GM19455 (cell line): ENCODE results near the gene PLCL1.

Experiments
- ATAC-seq: cut with Tn5 transposase; IDR thresholded peaks from one replicate; pipeline ENCODE4 v1.9.1; 2021; ENCODE audit not compliant: unreplicated experiment

Gene PLCL1

DNA sequence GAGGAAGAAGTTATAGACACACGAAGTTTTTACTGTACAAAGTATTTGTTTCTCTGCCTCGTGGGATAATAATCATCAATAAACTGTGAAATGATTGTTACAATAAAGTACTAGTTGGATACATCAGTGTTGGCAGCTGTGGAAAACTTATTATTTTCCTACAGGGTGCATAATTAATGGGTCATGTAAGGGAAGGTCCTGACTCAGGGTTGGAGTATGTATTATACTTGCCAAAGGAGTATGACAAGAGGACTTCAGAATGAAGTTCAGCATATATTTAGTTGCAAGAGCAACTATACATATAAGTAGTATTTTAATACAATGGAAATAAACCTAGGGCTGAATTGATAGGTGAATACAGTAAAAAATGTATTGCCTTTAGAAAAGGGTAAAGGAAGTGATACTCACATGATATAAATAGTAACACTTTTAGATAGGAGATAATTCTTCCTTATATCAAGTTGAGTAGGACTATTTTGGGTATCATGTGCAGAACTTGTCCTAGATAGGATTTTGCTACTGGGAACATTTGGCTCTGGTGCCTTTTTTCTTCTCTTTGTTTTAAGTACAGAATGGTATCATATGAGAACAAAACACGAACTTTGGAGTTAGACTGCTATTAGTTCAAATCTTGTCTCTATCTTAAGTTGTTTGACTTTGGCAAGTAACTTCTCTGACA is 79.1 kb downstream of the PLCL1 start:
- no peak for ATAC-seq

DNA sequence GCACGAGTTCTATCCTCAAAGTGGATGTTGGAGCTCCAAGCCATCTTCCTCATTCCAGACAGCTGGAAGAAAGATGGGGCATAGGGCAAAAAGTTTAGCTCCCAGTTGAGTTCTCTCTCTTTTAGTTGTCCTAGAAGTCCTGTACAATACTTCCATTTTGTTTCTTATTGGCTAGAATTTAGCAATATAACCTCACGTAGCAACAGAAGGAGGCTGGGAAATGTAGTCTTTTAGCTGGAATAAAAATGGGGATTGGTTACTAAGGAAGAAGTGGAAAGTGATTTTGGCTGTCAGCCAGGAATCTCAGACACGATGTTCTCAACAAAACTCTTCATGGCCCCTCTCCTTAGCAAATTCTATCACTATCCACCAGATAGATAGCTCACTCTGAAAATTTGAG is 79.9 kb downstream of the PLCL1 start:
- ATAC-seq: no peak

DNA sequence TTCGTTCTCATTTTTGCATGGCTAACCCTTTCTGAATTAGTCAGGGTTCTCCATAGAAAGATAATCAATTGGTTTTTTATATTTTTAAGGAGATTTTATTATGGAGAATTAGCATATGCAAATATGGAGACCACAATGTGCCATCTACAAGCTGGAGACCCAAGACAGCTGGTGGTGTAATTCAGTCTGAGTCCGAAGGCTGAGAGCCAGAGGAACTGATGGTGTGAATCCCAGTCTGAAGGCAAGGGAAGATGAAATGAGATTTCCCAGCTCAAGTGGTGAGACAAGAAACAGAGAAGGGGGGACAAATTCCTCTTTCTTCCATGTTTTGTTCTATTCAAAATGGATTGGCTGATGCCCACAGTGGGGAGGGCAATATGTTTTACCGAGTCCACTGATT is 80.7 kb downstream of the PLCL1 start:
- ATAC-seq: no peak

DNA sequence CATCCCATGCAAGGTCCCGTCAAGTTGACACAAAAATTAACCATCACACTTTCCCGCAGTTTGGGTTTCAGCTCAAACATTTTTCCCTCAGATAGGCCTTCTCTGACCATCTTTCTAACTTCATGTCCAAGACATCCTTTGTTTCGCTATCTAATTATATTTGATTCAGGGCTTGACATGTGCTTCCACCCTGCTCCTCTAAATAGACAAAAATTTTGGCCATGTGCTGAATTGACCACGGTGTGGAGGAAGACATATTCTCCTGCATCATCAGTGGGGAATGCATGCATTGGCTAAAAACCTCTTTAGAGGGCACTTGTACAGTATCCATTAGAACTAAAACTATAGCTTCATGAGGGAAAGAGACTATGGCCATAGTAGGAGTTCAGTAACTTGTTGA is 81.2 kb downstream of the PLCL1 start:
- no peak for ATAC-seq

DNA sequence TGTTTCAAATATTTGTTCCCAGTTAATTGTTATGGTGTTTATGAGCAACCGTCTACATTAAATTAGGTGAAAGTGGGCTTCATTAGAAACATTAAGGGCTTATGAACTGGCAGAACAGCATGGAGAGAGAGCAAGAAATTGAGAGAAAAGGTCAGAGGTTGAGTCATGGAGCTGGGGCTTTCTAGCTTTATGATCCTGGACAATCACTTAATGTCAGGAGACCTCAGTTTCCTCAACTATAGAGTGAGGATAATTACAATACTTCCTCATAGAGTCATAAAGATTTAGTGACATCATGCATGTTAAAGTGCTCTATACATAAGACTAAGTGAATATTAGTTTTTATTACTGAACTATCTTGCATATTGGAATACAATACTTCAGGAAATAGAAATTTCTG is 83.9 kb downstream of the PLCL1 start:
- ATAC-seq: no peak

DNA sequence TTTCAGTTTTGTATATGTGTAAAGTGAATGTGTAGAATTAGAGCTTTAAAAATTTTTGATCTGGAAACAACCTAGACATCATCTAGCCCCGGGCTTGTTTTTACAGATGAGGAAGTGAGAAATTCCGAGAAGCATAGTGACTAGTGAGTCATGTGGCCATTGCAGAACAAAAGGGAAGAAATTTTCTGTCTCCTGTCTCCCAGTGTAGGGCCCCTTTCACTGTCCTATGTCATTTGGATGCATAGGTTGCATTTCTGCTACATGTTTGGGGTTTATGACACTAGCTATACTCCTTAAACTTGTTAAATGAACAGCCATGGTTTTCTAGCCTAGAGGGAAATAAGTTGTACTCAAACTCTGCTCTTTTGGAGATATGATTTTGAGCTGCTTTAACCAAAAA is 84.6 kb downstream of the PLCL1 start:
- peak; percentile 94 for ATAC-seq

DNA sequence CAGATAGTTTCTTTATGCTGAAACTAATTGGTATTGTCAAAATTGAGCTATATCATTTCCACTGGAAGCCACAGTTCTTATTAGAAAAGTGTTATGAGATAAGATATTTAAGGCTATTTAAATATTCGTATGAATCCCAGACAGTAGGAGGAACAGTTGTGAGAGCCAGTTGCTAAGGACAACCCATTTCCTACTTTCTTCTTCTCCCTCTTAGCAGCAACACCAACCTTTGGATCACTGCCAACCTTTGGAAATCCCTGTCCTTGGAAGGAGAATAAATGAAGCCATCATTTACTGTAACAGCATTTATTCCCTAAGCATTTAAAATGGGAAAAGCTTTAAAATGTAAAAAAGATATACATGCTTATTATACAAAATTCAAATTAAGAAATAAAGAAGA is 85.8 kb downstream of the PLCL1 start:
- ATAC-seq: no peak

DNA sequence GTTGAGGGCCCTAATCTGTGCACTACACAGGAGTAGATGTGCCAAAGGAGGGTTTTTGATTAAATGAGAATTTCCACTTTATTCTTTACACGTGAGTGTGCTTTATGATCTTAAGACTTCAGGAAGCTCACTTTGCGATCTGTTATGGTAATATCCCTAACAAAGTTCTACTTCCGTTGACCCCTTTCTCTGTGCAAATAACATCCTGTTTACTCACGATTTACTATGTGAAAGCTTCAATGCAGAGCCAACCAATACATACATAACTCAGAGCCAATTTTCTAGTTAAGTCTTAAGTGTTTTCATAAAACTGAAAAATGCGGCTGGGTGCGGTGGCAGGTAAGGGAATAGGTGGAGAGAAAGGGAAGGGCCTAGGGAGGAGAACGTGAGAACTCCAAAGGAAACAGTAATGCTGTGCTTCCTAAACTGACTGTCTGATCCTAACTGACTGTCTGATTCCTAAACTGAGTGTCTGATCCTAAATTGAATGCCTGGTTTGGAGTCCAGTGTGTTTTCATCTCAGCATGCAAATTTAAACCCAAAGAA is 87.6 kb downstream of the PLCL1 start:
- ATAC-seq: no peak

DNA sequence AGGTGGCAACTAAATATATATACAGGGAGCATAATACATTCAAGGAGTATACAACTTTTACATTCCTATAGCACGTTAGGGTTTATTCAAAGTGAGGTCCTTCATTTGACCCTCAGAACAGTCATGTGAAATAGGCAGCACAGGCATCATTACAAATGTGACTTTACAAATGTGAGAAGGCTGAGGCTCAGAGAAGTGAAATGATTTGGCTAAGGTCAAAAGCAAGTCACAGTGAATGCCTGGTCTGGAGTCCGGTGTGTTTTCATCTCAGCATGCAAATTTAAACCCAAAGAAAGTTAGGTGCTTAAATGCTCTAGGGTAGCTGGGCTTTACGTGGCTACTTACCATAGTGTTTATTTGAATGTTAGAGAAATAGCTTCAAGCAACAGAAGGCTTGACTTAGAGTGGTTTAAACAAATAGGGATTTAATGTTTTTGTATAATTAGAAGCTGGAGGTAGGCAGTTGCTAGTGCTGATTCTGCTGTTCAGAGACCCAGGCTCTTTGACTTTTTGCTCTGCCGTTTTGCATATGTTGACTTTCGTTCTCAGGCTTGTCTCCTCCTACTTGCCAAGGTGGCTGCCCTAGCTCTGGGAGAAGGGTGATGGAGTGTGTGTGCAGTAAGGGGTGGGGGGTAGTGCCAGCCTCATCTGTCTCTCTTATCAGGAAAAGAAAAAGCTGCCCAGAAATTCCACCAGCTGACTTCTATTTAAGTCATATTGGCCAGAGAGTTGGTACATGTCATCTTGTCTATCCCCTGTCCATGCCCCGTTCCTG is 89.2 kb downstream of the PLCL1 start:
- ATAC-seq: peak; percentile 45

DNA sequence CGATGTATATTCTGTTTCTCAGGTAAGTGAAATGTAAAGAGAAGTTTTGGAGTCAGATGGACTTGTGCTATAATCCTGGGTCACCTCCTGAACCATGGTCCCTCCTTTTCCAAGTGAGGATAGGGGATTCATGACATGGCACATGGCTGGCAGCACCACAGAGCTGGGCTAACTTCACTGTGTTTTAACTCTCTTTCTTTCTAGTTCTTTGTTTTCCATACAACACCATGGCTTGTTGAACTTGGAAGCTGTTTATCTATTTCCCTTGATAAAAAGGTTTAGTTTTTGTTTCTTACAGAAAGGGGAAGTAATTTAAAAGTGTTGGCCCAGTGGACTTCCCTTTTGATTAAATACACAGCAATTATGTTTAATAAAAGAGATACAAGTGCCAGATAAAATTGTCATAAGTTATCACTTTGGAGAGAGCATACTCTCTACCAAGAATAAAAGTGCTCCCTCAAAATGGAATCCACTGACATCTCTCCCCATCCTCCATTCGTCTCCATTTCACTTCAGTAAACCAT is 90.4 kb downstream of the PLCL1 start:
- ATAC-seq: no peak

DNA sequence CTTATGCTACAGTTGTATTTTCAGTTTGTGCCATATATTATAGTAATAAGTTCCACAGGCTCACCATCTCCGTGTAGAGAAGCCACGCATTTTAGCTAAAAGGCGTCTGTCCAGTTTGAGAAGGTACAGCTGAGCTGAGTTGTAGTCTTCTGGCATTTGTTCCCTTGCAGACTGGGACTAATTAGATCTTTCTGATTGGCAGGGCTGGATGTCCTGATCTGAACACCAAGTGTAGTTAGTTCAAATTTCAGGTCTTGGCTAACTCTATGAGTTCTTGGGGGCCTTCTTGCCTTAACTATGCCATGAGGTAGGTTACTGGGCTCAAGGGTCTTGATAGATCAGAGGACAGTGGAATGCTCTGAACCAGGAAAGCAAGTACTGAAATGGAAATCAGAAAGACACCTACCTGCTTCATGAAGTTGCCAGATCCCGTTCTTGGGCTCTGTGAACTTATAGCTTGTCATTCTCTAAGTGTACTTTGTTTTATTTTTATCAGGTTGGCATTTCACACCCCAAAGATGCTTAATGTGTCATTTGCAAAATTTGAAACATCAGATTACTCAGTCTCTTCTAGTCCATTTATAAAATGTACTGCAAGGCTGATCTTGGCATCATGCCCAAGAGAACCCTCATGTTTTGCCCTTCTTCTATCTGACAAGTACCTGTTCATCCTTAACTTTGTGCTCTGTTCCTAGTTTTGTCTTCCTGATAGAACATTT is 93.7 kb downstream of the PLCL1 start:
- no peak for ATAC-seq

DNA sequence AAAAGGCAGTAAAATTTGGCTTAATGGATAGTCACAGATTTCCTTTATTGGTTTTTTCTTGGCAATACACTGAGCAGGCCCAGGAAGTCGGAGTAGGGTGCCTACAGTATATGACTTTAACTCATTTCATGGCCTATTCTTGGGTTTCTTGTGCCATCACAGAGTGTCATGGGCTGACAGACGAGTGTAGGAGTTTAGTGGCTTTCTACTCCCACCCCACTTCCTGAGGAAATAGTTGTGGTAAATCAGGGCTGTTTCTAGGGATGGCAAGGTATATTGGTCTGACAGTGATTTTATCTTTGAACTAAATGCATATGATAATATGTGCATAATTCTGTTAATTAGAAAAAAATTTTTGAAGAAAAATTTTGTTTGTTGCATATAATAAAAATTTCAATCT is 100.1 kb downstream of the PLCL1 start:
- ATAC-seq: no peak

DNA sequence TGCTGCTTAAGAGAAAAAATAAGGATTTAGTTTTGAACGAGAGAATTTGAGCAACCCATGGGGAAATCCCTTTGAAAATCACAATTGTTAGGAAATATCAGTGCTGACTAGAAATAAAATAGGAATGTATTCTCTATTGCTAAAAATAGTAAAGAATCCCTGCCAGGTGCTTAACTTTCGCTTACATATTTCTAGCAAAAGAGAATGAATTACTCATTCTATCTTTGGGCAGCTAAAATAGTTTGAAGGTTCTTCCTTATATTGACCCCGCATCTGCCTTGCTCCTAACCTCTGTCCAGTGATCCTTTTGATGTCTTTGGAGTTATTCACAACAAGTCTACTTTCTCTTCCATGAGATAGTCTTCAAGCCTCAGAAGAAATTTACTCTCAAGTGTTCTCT is 103.8 kb downstream of the PLCL1 start:
- no peak for ATAC-seq

DNA sequence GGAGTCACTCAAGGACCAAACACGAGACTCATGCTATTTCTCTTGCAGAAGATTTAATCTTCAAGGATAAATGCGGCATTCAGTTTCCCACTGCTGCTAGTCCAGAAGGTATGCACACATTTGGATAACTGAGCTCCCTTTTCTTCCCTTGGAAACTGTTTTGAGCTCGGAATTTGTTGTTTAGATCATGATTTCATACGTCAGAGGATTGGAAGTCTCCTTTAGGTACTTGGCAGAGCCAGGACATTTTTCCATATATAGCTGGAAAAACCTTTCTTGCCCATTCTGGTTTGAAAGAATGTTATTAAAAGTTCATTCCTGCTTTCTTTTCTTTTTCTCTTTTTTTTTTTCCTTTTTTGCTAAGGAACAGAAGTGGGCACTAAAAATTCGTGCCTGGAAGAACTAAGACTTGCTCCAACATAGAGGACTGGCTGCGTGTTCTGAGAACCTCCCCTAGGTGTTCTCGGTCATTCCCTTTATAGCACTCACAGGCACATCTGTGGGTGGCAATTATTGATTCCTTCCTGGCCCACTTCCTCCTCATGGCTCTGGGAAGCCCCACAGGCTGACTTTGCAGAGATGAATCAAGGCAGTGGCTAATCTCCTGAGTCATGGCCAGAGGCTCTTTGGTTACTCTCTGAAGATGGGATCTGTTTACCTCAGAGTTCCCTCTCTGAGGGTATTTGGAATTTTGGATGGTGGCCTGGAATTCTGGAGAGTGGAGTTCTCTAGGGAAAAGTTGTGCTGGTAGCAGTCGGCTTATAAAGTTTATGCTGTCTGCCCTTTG is 104.8 kb downstream of the PLCL1 start:
- ATAC-seq: no peak

DNA sequence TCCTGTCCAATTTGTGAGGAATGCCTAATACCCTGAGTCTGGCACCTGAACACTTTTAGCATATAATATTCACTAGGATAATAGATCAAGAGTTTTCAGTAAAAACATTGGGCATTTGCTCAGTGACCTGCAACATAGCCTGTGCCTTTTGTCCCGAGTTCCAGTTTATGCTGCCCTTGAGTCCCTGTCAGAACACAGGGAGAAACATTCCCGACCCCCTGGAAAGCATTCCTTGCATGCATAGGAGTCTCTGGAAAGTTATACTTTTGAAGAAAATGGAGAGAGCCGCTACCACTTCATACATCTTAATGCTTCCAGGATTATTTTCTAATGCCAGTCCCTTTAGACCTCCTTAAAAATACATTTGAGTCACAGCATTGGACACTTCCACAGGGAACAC is 107.3 kb downstream of the PLCL1 start:
- no peak for ATAC-seq

DNA sequence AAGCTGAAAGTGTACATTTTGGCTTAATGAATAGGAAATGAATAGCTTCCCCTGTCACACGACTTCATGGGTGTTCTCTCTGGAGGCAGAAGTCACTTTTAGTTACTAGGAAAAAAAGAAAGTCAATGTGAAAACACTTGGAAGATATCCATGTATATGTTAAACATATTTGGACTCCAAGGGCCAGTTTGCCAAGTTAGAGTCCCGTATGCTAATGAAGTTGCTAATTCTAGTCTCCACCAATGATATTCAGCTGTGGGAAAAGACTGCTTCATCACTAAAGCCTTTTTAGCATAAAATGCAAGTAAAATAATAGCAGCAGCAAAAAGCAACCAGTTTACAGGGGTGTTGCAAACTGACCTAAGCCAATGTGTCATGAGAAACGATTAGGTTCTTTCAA is 108.7 kb downstream of the PLCL1 start:
- no peak for ATAC-seq

DNA sequence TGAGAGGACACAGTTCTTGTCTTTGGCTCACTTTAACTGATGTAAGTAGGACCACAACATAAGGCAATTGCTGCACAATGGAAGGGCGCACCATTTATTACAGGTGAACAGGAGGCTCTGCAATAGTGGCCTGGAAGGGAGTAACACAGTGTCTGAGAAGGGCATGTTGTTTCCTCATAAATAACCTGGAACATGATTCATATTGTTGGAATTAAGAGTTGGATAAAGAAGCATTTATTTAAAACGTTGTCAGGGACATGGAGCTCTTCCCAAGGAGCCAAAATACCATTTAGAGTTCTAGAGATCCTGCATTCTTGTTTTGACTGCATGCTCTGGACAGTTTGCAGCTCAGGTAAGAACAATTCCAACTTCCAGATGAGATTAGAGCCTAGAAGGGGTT is 110.4 kb downstream of the PLCL1 start:
- ATAC-seq: no peak

DNA sequence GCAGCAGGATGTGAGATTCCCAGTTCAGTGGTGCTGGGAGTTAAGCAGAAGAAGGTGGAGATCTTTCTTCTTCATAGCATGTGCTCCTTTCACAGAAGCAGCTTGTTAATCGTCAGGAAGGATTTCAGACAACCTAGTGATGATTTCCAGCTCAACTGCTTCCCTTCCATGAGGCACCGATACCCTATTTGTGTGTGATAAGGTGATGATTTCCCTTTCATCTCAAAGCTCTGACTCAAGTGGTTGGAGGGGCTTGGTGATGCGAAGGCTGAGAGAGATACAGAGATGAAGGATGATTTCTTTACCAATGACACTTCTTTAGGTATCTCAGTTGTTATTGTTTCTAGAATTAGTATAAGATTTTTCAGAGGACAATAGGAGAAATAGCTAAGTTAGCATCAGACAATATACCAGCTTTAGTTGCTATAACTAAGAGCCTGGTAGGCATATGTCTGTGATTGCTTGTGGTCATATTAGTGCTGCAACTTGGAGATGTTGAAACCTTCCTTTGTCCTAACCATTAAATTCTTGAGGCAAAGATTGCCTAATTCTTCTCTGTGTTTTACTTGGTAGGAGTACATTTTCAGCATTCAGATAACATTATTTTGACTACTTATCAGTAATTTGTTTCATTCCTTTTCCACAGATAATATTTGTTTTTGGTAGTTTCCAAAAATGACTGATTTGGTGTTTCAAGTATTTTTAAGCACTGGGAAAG is 111.3 kb downstream of the PLCL1 start:
- no peak for ATAC-seq

DNA sequence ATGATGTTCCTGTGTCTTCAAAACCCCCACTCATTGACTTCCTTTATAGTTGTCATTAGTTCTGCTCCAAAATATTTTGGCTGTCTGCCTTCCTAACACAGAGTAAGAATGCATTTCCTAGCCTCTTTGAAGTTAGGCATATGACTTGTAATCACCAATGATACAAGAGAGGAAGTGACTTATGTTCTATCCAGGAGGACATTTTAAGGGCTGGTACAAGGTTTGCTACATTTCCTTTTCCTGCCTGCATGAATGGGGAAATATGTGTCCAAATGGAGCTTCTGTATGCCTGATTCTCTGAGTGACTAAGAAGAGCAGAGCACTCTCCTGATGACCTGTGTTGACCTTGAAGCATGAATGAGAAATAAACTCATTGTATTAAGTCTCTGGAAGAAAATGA is 115.1 kb downstream of the PLCL1 start:
- no peak for ATAC-seq

DNA sequence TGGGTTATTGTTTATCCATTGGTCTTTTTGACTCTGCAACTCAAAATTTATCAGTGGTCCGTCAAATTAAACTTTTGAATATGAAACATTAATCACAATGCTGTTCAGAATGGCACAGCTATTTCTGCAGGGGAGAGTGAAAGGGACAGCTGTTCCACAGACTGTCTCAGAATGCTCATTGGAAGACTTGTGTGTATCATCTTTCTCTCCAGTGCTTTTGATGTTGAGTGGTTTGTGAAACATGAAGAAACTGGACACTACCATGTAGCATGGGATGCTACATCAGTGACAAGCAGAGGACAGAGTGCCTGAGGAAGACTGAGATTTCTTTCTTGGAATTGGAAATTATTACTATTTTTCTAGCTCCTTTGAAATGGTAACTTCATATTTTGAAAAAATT is 115.7 kb downstream of the PLCL1 start:
- no peak for ATAC-seq
